GM18870 (cell line): ENCODE results near the gene EGLN2.
"Not testable (repeated sequence)": the region's sequence is repeated elsewhere in the genome, so short reads cannot be mapped to it uniquely, and the experiment has no call there.

Source experiments
- ATAC-seq: cut with Tn5 transposase; IDR thresholded peaks from one replicate; pipeline ENCODE4 v1.9.1; 2021; ENCODE audit warnings: moderate library complexity; ENCODE audit not compliant: unreplicated experiment

The EGLN2 gene

DNA sequence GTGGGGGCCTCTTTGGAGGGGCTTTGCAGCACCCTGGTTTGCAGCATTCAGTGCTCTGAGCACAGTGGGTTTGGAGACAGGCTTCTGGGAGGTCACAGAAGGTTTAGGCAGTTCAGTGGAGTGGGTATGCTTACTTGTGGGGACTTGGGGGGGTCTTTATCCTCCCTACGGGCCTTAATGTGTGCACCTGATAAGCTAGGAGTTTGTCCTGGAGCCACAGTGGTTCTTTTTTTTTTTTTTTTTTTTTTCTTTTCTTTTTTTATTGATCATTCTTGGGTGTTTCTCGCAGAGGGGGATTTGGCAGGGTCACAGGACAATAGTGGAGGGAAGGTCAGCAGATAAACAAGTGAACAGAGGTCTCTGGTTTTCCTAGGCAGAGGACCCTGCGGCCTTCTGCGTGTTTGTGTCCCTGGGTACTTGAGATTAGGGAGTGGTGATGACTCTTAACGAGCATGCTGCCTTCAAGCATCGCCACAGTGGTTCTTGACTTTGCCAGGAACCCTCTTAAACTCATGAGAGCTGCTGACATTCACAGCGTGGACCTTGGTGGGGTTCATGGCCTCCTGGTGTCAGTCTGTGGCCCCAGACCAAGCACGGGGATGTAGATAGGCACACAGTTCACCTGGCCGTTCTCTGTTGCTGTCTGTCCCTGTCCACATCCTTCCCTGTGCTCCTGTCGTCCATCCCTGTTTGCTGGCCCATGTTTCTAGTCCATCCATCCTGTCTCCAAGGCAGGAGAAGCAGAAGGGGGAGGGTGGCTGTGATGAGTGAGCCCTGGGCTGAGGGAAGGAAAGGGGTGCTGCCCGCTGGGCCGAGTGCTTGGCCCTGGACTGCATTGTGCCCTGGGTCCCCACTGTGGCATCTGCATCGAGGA lies 2.7 kb downstream of the EGLN2 start:
- no peak for ATAC-seq

GRCh38 chr19:40802300-40803169 lies 3.5 kb downstream of the EGLN2 start:
- ATAC-seq, result no peak

GRCh38 chr19:40803170-40803856 lies 4.3 kb downstream of the EGLN2 start:
- ATAC-seq, result no peak

GRCh38 chr19:40803857-40804782 lies 5.1 kb downstream of the EGLN2 start:
- ATAC-seq, result no peak

- no peak for ATAC-seq
Measured at GRCh38 chr19:40804783-40805242, 5.8 kb downstream of the EGLN2 start.

DNA sequence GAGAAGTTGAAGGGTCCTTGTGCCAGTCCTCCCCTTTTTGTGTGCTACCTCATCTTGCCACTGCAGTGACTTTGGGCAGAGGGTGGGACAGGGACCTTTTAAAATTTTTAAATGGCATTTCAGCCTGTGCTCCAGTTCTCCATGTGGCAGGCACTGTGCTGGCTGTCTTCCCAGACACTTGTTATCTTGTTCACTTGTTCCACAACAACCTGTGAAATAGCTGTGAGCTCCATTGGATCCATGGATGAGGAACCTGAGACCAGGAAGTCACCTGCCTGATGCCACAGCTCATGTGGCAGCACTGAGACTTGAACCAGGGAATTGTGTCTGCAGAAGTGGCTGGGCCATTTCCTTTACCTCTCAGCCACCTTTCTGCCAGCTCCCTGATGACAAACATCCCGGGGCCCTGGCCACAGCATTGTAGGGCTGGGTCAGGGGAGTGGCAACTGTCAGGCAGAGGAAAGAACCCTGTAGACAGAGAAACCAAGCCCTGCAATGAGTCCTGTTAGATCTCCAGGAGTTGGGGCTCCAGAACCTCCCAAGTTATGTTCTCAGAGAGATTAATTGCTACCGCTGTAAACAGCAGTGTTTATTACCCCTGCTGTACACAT lies 6.4 kb downstream of the EGLN2 start:
- no peak for ATAC-seq

DNA sequence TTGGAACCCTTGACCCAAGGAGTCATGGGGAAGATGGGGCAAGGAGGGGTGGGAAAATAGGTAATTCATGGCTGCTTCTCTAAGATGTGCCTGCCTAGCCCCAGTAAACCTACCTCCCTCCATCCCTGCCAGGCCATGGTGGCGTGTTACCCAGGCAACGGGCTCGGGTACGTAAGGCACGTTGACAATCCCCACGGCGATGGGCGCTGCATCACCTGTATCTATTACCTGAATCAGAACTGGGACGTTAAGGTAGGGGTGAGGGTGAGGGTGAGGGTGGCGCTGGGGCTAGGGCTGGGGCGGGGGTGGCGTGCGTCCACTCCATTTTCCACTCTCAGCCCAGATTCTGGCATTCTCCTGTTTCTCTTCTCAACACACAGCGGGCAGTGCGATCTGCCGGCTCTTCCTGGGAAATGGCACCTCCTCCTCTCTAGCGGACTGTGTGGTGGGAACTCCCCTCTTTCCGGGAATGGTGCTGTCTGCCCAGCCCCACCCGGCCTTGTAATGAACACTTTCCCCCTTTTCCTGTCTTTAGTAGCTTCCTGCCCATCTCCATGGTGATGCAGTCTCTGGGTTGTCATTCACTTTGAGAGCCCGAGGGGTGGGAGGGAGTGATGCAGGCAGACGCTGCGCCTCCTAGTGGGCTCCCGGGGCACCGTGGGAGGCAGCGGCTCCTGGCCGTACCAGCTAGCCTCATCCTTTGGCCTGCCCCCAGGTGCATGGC lies 7.6 kb downstream of the EGLN2 start:
- ATAC-seq, result no peak

DNA sequence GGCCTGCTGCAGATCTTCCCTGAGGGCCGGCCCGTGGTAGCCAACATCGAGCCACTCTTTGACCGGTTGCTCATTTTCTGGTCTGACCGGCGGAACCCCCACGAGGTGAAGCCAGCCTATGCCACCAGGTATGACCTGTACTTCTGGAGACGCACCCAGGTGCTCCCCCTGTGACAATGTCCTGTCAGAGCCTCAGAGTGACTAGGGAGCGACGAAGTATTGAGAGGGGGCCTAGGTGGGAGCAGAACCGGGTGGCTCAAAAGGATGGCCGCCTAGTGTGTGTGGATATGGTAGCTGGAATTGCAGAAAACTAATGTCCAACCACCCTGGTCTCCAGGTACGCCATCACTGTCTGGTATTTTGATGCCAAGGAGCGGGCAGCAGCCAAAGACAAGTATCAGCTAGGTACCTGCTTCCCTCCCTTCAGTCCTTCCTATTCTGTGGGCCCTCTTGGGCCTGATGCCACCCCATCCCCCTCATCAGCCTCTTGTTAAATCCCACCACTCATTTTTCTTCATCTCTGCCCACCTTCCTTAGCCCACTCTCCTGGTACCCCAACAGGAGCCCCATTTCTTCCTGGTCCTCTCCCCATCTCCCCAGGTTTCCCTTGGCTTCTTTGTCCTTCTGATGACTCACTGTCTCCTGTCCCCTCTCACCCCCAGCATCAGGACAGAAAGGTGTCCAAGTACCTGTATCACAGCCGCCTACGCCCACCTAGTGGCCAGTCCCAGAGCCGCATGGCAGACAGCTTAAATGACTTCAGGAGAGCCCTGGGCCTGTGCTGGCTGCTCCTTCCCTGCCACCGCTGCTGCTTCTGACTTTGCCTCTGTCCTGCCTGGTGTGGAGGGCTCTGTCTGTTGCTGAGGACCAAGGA lies 8.4 kb downstream of the EGLN2 start:
- ATAC-seq, result no peak

DNA sequence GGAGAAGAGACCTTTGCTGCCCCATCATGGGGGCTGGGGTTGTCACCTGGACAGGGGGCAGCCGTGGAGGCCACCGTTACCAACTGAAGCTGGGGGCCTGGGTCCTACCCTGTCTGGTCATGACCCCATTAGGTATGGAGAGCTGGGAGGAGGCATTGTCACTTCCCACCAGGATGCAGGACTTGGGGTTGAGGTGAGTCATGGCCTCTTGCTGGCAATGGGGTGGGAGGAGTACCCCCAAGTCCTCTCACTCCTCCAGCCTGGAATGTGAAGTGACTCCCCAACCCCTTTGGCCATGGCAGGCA lies 9.0 kb downstream of the EGLN2 start:
- no peak for ATAC-seq

GRCh38 chr19:40808497-40808896 lies 9.5 kb downstream of the EGLN2 start:
- no peak for ATAC-seq

GRCh38 chr19:40809358-40810086 lies 10.5 kb downstream of the EGLN2 start:
- no peak for ATAC-seq

- no peak for ATAC-seq
Measured at GRCh38 chr19:40810160-40810559, 11.2 kb downstream of the EGLN2 start.

- not testable (repeated sequence) for ATAC-seq
Measured at GRCh38 chr19:40810649-40811408, 11.8 kb downstream of the EGLN2 start.

- ATAC-seq, result no peak
Measured at GRCh38 chr19:40811478-40812341, 12.7 kb downstream of the EGLN2 start.

GRCh38 chr19:40812571-40812970 lies 13.6 kb downstream of the EGLN2 start:
- not testable (repeated sequence) for ATAC-seq

DNA sequence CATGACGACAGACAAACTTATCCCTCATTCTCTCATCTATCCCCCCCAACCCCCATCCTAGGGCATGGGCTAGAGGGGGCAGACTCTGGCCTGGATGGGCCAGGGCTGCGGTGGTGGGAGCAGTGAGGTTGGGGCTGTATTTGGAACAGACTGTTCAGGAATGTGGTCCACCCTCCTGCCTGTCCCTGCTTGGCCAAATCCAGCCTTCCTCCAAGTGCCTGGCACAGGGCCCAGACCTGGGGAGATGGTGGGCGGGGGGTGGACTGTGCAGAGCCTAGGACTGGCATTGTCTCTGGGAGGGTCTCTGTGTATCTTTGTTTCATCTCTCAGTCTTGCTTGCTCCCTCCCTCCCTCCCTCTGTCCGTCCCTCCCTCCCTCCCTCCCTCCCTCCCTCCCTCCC lies 14.2 kb downstream of the EGLN2 start:
- ATAC-seq, result no peak
